HEK293T (cell line): Measurements from ENCODE around the gene CISD3.

Experiments used
- CTCF ChIA-PET: fragments of 350-600 bp; formaldehyde crosslinking; extraction: SDS; loops from one replicate; lab custom pipeline; 2021; ENCODE audit warnings: antibody characterized with exemption, inconsistent platforms; lab: Yijun Ruan, JAX
- POLR2A ChIA-PET: fragments of 350-600 bp; formaldehyde crosslinking; extraction: SDS; loops from one replicate; lab custom pipeline; 2020; ENCODE audit warnings: antibody characterized with exemption, inconsistent platforms; lab: Yijun Ruan, JAX
- DNase-seq: peaks from one replicate; pipeline ENCODE4 v3.0.0; 2012; ENCODE audit warnings: mixed read lengths; ENCODE audit errors: extremely low spot score
- ARNT ChIP-seq: fragments of 450-650 bp; IDR thresholded peaks from 2 replicates; pipeline ENCODE4 v1.6.1; 2017; ENCODE audit warnings: mild to moderate bottlenecking
- BHLHE40 ChIP-seq: fragments of 450-650 bp; IDR thresholded peaks from 2 replicates; pipeline ENCODE4 v1.6.1; 2016; ENCODE audit warnings: mild to moderate bottlenecking, moderate library complexity, borderline replicate concordance
- CTBP1 ChIP-seq: fragments of 450-650 bp; IDR thresholded peaks from 2 replicates; pipeline ENCODE4 v1.6.1; 2016; ENCODE audit warnings: borderline replicate concordance
- ELF4 ChIP-seq: fragments of 450-650 bp; IDR thresholded peaks from 2 replicates; pipeline ENCODE4 v1.6.1; 2017; ENCODE audit warnings: antibody characterized with exemption
- FOXA1 ChIP-seq: fragments of 450-650 bp; IDR thresholded peaks from 2 replicates; pipeline ENCODE4 v1.6.1; 2016; ENCODE audit warnings: mild to moderate bottlenecking
- FOXK2 ChIP-seq: fragments of 450-650 bp; IDR thresholded peaks from 2 replicates; pipeline ENCODE4 v1.6.1; 2016; ENCODE audit warnings: mild to moderate bottlenecking
- FOXM1 ChIP-seq: fragments of 450-650 bp; IDR thresholded peaks from 2 replicates; pipeline ENCODE4 v1.6.1; 2017; ENCODE audit warnings: mild to moderate bottlenecking, borderline replicate concordance
- HDGF ChIP-seq: fragments of 450-650 bp; IDR thresholded peaks from 2 replicates; pipeline ENCODE4 v1.6.1; 2017; ENCODE audit warnings: antibody characterized with exemption, borderline replicate concordance
- L3MBTL2 ChIP-seq: fragments of 450-650 bp; conservative IDR thresholded peaks from 2 replicates; pipeline ENCODE4 v1.6.1; 2016; ENCODE audit warnings: mild to moderate bottlenecking
- LEF1 ChIP-seq: fragments of 450-650 bp; IDR thresholded peaks from 2 replicates; pipeline ENCODE4 v1.6.1; 2017; ENCODE audit warnings: mild to moderate bottlenecking, borderline replicate concordance
- NFRKB ChIP-seq: fragments of 450-650 bp; IDR thresholded peaks from 2 replicates; pipeline ENCODE4 v1.6.1; 2016; ENCODE audit warnings: mild to moderate bottlenecking, moderate library complexity
- SP1 ChIP-seq: fragments of 450-650 bp; IDR thresholded peaks from 2 replicates; pipeline ENCODE4 v1.6.1; 2017
- SUZ12 ChIP-seq: fragments of 450-650 bp; IDR thresholded peaks from 2 replicates; pipeline ENCODE4 v1.6.1; 2016; ENCODE audit warnings: mild to moderate bottlenecking
- TARDBP ChIP-seq: fragments of 450-650 bp; IDR thresholded peaks from 2 replicates; pipeline ENCODE4 v1.6.1; 2016
- ZNF384 ChIP-seq: fragments of 450-650 bp; IDR thresholded peaks from 2 replicates; pipeline ENCODE4 v1.6.1; 2016
- TF ChIP-seq, protein P1 (sequence below): fragments of 450-650 bp; IDR thresholded peaks from 2 replicates; pipeline ENCODE4 v1.6.1; 2016

The CISD3 gene

DNA sequence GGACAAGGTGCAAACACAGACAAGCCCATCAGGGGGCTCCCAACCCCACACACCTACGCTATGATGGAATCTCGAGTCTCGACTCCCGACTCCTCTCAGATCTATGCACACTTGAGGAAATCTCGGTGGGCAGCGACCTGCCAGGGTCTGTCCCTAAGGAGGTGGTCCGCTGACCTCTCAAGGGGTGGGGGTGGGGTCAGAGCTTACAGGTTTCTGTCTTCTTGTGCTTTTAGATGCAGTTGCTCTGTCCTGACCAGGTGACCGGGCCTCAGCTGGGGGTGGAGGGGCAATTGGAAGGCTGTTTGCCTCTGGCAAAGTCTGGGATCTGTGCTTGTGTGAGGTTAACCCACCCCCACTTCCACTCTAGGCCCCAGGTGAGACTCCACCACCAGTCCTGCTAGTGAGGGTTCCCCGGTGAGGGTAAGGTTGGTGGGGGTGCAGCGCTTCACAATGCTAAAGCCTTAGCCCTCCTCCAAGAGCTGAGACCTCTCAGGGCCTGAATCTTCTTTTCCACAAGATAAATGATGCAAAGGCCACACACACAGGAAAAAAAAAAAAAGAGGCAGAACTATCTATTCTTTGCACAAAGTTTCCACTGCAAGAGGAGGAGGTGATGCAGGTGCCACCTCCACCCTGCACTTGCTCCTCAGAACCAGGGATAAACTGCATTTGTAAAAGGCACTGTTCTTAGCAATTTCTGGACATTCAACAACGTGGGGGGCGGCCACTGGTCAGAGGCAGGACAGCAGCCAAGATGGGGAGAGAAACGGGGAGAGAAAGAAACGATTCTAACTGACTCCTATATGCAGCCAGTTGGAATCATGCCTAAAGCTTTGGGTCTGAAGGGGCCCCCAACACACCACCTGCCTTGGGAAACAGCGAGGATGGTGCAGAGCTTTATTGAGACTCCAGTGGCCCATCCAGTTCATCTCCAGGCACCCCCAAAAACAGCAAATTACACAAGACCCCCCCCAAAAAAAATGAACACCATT lies 4.1 kb downstream of the CISD3 start:
- TF ChIP-seq ARNT (no peak), TARDBP (no peak), ELF4 (no peak), SP1 (no peak), FOXA1 (no peak), BHLHE40 (no peak), CTBP1 (no peak), HDGF (no peak), FOXM1 (no peak), L3MBTL2 (no peak), ZNF384 (no peak), SUZ12 (no peak), NFRKB (no peak), FOXK2 (no peak), LEF1 (no peak)
- TF ChIP-seq, protein P1, sequence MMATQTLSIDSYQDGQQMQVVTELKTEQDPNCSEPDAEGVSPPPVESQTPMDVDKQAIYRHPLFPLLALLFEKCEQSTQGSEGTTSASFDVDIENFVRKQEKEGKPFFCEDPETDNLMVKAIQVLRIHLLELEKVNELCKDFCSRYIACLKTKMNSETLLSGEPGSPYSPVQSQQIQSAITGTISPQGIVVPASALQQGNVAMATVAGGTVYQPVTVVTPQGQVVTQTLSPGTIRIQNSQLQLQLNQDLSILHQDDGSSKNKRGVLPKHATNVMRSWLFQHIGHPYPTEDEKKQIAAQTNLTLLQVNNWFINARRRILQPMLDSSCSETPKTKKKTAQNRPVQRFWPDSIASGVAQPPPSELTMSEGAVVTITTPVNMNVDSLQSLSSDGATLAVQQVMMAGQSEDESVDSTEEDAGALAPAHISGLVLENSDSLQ = no peak
- POLR2A ChIA-PET = interaction anchor here (0.6 to 3.5 kb wide), 7 partner anchors 11 to 59 kb away, joined by 3 to 10 read pairs (median 4); partner anchors contain the start of genes MLLT6 and PSMB3
- DNase-seq = no peak
- CTCF ChIA-PET = interaction anchor here (1.0 to 2.0 kb wide), 11 partner anchors 12 to 419 kb away, joined by 3 to 11 read pairs (median 5); partner anchors contain the start of gene EPOP

DNA sequence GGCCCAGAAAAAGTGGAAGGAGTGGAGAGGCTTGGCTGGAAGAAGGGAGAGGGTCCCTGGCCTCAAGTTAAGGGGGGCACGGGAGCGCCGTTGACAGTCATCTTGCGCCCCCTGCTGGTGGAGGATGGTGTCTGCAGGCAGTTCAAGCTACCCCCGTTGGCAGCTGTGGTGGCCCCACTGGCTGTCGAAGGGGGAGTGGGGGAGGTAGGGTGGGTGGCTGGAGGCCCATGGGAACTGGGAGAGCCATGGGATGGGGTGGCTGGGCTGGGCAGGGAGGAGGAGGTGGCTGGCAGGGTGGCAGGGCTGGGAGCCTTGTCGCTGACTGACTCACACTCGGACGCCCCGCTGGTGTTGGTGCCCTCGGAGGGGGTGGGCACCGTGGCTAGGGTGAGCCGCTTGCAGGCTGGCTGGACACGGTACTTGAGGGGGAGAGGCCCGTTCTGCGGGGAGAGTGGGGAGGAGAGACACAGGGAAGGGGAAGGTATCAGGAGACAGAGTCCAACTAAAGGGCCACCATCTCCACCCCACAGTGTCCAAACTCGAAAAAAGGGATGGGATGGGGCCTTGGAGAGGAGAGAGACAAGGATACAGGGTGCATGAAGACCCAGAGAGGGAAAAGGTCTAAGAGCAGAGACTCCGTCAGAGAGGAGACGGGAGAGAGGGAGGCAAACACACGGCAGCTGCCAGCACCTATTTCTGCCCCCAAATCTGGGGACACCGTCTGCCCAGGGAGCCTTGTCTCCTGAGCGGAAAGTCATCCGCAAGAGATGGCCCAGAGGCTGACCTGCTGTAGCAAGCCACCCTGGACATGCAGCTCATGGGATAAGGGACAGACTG lies 5.2 kb downstream of the CISD3 start:
- ChIA-PET POLR2A (interaction anchor here (0.7 to 2.2 kb wide), 5 partner anchors 10 to 58 kb away, joined by 3 to 7 read pairs (median 4); partner anchors contain the start of genes MLLT6 and PSMB3), CTCF (interaction anchor here (0.5 to 2.0 kb wide), 16 partner anchors 9 to 418 kb away, joined by 3 to 11 read pairs (median 4); partner anchors contain the start of genes EPOP and PSMB3)
- peak; percentile 68 for DNase-seq
- TF ChIP-seq ELF4 (no peak), FOXA1 (no peak), SUZ12 (no peak), TARDBP (no peak), FOXM1 (no peak), LEF1 (no peak), ZNF384 (no peak), ARNT (no peak), L3MBTL2 (no peak), BHLHE40 (no peak), FOXK2 (no peak), NFRKB (no peak), HDGF (no peak), SP1 (no peak), CTBP1 (no peak)
- TF ChIP-seq, protein P1 = no peak

DNA sequence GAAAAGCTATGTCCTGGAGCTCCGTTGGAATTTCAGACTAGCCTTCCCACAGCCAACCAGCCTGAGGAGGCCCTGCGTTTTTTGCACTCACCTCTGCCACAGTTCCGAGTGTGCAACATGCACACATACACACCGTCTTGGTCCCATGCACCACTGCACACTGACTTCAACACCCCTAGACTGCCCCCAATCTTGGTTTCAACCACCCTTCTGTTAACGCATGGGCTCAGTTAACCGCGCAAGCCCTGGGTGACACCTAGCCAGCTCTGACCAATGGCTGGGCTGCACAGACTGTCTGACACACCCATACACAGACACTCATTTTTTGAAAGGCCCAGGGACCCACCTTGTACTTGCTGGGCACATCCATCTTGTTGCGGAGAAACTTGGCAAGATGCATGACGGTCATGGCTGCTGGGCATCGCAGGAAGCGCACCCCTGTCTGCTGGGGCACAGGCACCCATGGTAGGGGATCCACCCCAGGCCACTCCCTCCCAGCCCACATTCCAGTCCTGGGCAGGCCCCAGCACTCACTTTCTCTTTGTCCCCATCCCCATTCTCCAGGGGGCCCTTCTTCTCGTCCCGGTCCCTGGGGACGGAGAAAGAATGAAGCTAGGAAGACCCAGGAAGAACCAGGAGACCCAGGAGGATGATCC lies 8.0 kb downstream of the CISD3 start:
- ChIA-PET POLR2A (interaction anchor here (1.3 kb wide), 1 partner anchor 12 kb away, joined by 4 read pairs; no protein-coding TSS in a partner anchor), CTCF (no interaction called here)
- no peak for TF ChIP-seq HDGF
- no peak for DNase-seq

DNA sequence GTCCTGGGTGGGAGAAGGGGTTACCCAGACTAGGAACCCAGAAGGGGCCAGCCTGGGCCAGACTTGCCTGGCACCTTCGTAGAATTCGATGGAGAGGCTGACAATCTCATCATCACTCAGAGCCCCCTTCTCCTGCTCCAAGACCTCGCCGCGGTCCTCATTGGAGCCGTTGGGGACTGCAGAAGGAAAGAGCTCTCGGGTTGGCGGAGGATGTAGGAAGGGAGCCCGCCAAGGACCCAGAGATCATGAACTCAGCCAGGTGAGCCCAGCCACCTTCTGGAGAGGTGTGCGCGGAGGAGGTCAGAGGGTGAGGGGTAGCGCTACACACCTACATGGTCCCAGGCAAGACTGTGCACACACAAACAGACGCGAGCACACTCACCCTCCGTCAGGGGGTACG lies 8.5 kb downstream of the CISD3 start:
- TF ChIP-seq ZNF384 = no peak
- no peak for TF ChIP-seq FOXA1
- no peak for TF ChIP-seq ELF4
- TF ChIP-seq TARDBP = no peak
- no peak for TF ChIP-seq CTBP1
- no peak for TF ChIP-seq LEF1
- no peak for TF ChIP-seq SUZ12
- TF ChIP-seq SP1 = no peak
- no peak for TF ChIP-seq HDGF
- TF ChIP-seq ARNT = no peak
- TF ChIP-seq BHLHE40 = no peak
- no peak for TF ChIP-seq FOXM1
- no peak for TF ChIP-seq FOXK2
- TF ChIP-seq NFRKB = no peak
- no peak for TF ChIP-seq L3MBTL2
- TF ChIP-seq, protein P1 = no peak
- CTCF ChIA-PET = no interaction called here
- POLR2A ChIA-PET = interaction anchor here (1.3 kb wide), 1 partner anchor 11 kb away, joined by 4 read pairs; no protein-coding TSS in a partner anchor
- no peak for DNase-seq
